KOPT-K1 (cell line): ENCODE measurements around the gene BAHCC1.

Experiments used
- H3K27ac ChIP-seq: fragments of 200-600 bp; sonication (generic); 2 replicates; pipeline ENCODE4 v1.5.1; 2016; ENCODE audit warnings: antibody characterized with exemption, mild to moderate bottlenecking, low read depth, low read length; ENCODE audit not compliant: poor library complexity, severe bottlenecking
- H3K36me3 ChIP-seq: fragments of 200-600 bp; sonication (generic); 2 replicates; pipeline ENCODE4 v1.5.1; 2017; ENCODE audit warnings: antibody characterized with exemption, mild to moderate bottlenecking, low read length, moderate library complexity; ENCODE audit not compliant: insufficient read depth
- H3K9me3 ChIP-seq: fragments of 200-600 bp; sonication (generic); 2 replicates; pipeline ENCODE4 v1.5.1; 2017; ENCODE audit warnings: antibody characterized with exemption, low read length, mild to moderate bottlenecking; ENCODE audit not compliant: insufficient read depth, poor library complexity, severe bottlenecking

The BAHCC1 gene

GRCh38 chr17:81398176-81398831, 3.0 kb downstream of the BAHCC1 start:
- H3K27ac ChIP-seq = peak overlapping the region; percentile 93
- peaks cover 32% of the 10 kb centered on the region for H3K36me3 ChIP-seq
- H3K9me3 ChIP-seq = no peaks in the 10 kb centered on the region

- H3K36me3 ChIP-seq = peaks cover 38% of the 10 kb centered on the region
- no peaks in the 10 kb centered on the region for H3K9me3 ChIP-seq
- peak overlapping the region; percentile 93 for H3K27ac ChIP-seq
Measured at GRCh38 chr17:81398832-81399411, 3.7 kb downstream of the BAHCC1 start.

GRCh38 chr17:81399481-81400153, 4.4 kb downstream of the BAHCC1 start:
- Histone ChIP-seq H3K36me3 (peaks cover 45% of the 10 kb centered on the region), H3K9me3 (no peaks in the 10 kb centered on the region), H3K27ac (peak overlapping the region; percentile 93)

GRCh38 chr17:81400154-81400977, 5.1 kb downstream of the BAHCC1 start:
- peaks cover 51% of the 10 kb centered on the region for H3K36me3 ChIP-seq
- peak overlapping the region; percentile 93 for H3K27ac ChIP-seq
- no peaks in the 10 kb centered on the region for H3K9me3 ChIP-seq

GRCh38 chr17:81400996-81401722, 5.9 kb downstream of the BAHCC1 start:
- peaks cover 59% of the 10 kb centered on the region for H3K36me3 ChIP-seq
- H3K9me3 ChIP-seq = no peaks in the 10 kb centered on the region
- peak overlapping the region; percentile 93 for H3K27ac ChIP-seq

GRCh38 chr17:81401723-81402529, 6.7 kb downstream of the BAHCC1 start:
- H3K27ac ChIP-seq = peak overlapping the region; percentile 93
- peaks cover 64% of the 10 kb centered on the region for H3K36me3 ChIP-seq
- no peaks in the 10 kb centered on the region for H3K9me3 ChIP-seq

- Histone ChIP-seq H3K36me3 (peaks cover 70% of the 10 kb centered on the region), H3K27ac (peak overlapping the region; percentile 93), H3K9me3 (no peaks in the 10 kb centered on the region)
Measured at GRCh38 chr17:81402530-81402941, 7.3 kb downstream of the BAHCC1 start.

- Histone ChIP-seq H3K27ac (peak overlapping the region; percentile 93), H3K36me3 (peaks cover 75% of the 10 kb centered on the region), H3K9me3 (no peaks in the 10 kb centered on the region)
Measured at GRCh38 chr17:81402981-81403467, 7.8 kb downstream of the BAHCC1 start.

GRCh38 chr17:81403671-81404534, 8.6 kb downstream of the BAHCC1 start:
- H3K9me3 ChIP-seq = no peaks in the 10 kb centered on the region
- H3K27ac ChIP-seq = peak overlapping the region; percentile 93
- peaks cover 75% of the 10 kb centered on the region for H3K36me3 ChIP-seq

GRCh38 chr17:81404558-81405165, 9.4 kb downstream of the BAHCC1 start:
- H3K36me3 ChIP-seq = peaks cover 74% of the 10 kb centered on the region
- H3K27ac ChIP-seq = peak overlapping the region; percentile 93
- no peaks in the 10 kb centered on the region for H3K9me3 ChIP-seq

GRCh38 chr17:81405411-81405872, 10.2 kb downstream of the BAHCC1 start:
- H3K36me3 ChIP-seq = peaks cover 66% of the 10 kb centered on the region
- peak overlapping the region; percentile 93 for H3K27ac ChIP-seq
- H3K9me3 ChIP-seq = no peaks in the 10 kb centered on the region

GRCh38 chr17:81406117-81406953, 11.1 kb downstream of the BAHCC1 start:
- Histone ChIP-seq H3K9me3 (no peaks in the 10 kb centered on the region), H3K27ac (peak overlapping the region; percentile 93), H3K36me3 (peaks cover 58% of the 10 kb centered on the region)
